Measurements from ENCODE around the gene ALDH1A1.

ALDH1A1 gene

DNA sequence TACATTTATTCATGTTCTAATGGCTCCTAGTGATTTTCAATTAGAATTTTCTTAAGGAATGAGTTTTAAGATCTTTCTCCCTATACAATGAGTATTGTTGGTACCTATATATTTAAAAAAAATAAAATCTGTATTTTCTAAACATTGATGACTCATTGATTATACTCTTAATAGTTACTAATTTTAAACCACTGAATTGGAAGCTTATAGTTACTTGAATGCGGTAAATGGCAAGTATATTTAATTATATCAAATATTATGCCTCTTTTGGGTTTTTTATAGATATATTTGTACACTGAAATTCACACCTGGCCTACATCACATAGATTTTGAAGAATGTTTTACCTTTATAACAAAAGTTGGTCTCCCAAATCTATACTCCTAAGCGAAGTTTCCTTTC, 38.9 kb upstream of the ALDH1A1 start:
- no peak for TF ChIP-seq ZFX (IDR thresholded peaks at IDR 0.05)
- TF ChIP-seq, protein P1, sequence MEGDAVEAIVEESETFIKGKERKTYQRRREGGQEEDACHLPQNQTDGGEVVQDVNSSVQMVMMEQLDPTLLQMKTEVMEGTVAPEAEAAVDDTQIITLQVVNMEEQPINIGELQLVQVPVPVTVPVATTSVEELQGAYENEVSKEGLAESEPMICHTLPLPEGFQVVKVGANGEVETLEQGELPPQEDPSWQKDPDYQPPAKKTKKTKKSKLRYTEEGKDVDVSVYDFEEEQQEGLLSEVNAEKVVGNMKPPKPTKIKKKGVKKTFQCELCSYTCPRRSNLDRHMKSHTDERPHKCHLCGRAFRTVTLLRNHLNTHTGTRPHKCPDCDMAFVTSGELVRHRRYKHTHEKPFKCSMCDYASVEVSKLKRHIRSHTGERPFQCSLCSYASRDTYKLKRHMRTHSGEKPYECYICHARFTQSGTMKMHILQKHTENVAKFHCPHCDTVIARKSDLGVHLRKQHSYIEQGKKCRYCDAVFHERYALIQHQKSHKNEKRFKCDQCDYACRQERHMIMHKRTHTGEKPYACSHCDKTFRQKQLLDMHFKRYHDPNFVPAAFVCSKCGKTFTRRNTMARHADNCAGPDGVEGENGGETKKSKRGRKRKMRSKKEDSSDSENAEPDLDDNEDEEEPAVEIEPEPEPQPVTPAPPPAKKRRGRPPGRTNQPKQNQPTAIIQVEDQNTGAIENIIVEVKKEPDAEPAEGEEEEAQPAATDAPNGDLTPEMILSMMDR (conservative IDR thresholded peaks at IDR 0.05), result no peak
- H3K27ac ChIP-seq, result no peak overlapping the region

- no peak overlapping the region for H3K27ac ChIP-seq
- no peak for TF ChIP-seq ZFX (IDR thresholded peaks at IDR 0.05)
- TF ChIP-seq, protein P1 (conservative IDR thresholded peaks at IDR 0.05), result no peak
Measured at GRCh38 chr9:72990397-72991182, 37.7 kb upstream of the ALDH1A1 start.

- TF ChIP-seq ZFX (IDR thresholded peaks at IDR 0.05), result no peak
- TF ChIP-seq, protein P1 (conservative IDR thresholded peaks at IDR 0.05), result no peak
- H3K27ac ChIP-seq, result no peak overlapping the region
Measured at GRCh38 chr9:72986522-72987116, 33.8 kb upstream of the ALDH1A1 start.

DNA sequence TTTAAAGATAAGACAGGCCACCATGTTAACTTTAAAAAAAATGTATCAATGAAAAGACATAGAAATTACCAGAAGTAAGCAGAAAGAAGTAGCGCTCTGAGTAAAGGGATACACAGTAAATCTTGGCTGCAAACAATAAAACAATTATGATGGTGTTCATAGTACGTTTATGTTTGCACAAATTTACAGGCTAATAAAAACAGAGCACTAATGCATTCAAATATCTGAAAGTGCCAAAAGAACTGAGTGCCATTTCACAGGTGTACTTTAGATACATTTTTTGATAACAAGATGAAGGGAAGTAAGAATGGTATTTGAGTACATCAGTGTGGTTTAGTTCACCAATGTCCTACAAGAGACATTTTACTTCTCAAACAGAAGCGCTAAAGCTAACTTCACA, 32.9 kb upstream of the ALDH1A1 start:
- TF ChIP-seq, protein P1 (conservative IDR thresholded peaks at IDR 0.05), result no peak
- TF ChIP-seq ZFX (IDR thresholded peaks at IDR 0.05), result no peak
- H3K27ac ChIP-seq, result no peak overlapping the region

DNA sequence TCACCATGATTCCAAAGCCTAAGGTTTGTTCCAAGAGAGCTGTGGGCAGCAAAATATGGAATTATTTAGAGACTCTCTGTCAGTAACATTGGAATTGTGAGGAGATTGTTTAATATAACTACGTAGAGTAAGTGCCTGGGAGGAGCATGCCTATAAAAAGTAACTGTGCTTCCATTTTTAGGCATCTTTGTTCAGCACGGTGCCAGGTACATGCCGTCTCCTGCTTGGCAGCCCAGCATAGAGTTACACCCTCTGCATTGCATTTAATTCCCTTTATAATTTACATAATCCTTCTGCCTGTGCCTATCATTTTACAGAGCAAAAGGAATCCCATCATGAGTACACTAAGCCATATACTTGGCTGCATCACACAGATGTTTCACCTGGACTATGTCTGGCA, 32.1 kb upstream of the ALDH1A1 start:
- no peak overlapping the region for H3K27ac ChIP-seq
- TF ChIP-seq ZFX (IDR thresholded peaks at IDR 0.05), result no peak
- TF ChIP-seq, protein P1 (conservative IDR thresholded peaks at IDR 0.05), result no peak

- TF ChIP-seq, protein P1 (conservative IDR thresholded peaks at IDR 0.05), result no peak
- TF ChIP-seq ZFX (IDR thresholded peaks at IDR 0.05), result no peak
Measured at GRCh38 chr9:72984226-72984947, 31.5 kb upstream of the ALDH1A1 start.

More at GRCh38 chr9:72984226-72984947, 31.5 kb upstream of the ALDH1A1 start:
- H3K27ac ChIP-seq, result no peak overlapping the region

All from C4-2B (cell line).